Loucy (cell line): ENCODE results near the gene LDB3.

Experiments used
- H2AFZ ChIP-seq: fragments of 200-600 bp; sonication (generic); 2 replicates; pipeline ENCODE4 v1.6.0; 2016; ENCODE audit warnings: antibody characterized with exemption, mild to moderate bottlenecking, low read length, moderate library complexity
- H3F3A ChIP-seq: fragments of 200-600 bp; 2 replicates; pipeline ENCODE4 v1.6.0; 2016; ENCODE audit warnings: antibody characterized with exemption, low read depth, mild to moderate bottlenecking
- H3K27me3 ChIP-seq: fragments of 200-600 bp; sonication (generic); 2 replicates; pipeline ENCODE4 v1.6.1; 2014; ENCODE audit warnings: low read length, mild to moderate bottlenecking; ENCODE audit not compliant: insufficient read depth, poor library complexity, severe bottlenecking
- H3K36me3 ChIP-seq: fragments of 200-600 bp; sonication (generic); 2 replicates; pipeline ENCODE4 v1.6.1; 2016; ENCODE audit warnings: low read length; ENCODE audit not compliant: insufficient read depth
- H3K4me1 ChIP-seq: fragments of 200-600 bp; sonication (generic); 2 replicates; pipeline ENCODE4 v1.5.1; 2014; ENCODE audit warnings: low read length, mild to moderate bottlenecking; ENCODE audit not compliant: insufficient read depth, poor library complexity, severe bottlenecking
- H3K4me2 ChIP-seq: fragments of 200-600 bp; sonication (generic); 2 replicates; pipeline ENCODE4 v1.6.0; 2014; ENCODE audit warnings: antibody characterized with exemption, low read length, low read depth, mild to moderate bottlenecking; ENCODE audit not compliant: poor library complexity, severe bottlenecking
- H3K4me3 ChIP-seq: fragments of 200-600 bp; sonication (generic); 2 replicates; pipeline ENCODE4 v1.5.1; 2014; ENCODE audit warnings: low read length, mild to moderate bottlenecking, mixed read lengths; ENCODE audit not compliant: poor library complexity, severe bottlenecking
- H3K79me2 ChIP-seq: fragments of 200-600 bp; sonication (generic); 2 replicates; pipeline ENCODE4 v1.6.1; 2014; ENCODE audit warnings: low read length; ENCODE audit not compliant: insufficient read depth
- H3K9ac ChIP-seq: fragments of 200-600 bp; sonication (generic); 2 replicates; pipeline ENCODE4 v1.6.0; 2014; ENCODE audit warnings: mild to moderate bottlenecking, low read depth, low read length, moderate library complexity; ENCODE audit not compliant: poor library complexity, severe bottlenecking
- H3K9me2 ChIP-seq: fragments of 200-600 bp; sonication (generic); replicated peaks from 2 replicates; pipeline ENCODE4 v1.6.1; 2016; ENCODE audit warnings: low read depth, low read length, mixed read lengths
- H3K9me3 ChIP-seq: fragments of 200-600 bp; sonication (generic); 2 replicates; pipeline ENCODE4 v1.6.1; 2014; ENCODE audit warnings: mild to moderate bottlenecking, antibody characterized with exemption, low read length, low read depth; ENCODE audit not compliant: insufficient read depth
- H4K20me1 ChIP-seq: fragments of 200-600 bp; sonication (generic); 2 replicates; pipeline ENCODE4 v1.6.0; 2014; ENCODE audit warnings: antibody characterized with exemption, low read length, mild to moderate bottlenecking; ENCODE audit not compliant: insufficient read depth, poor library complexity, severe bottlenecking
- EZH2phosphoT487 ChIP-seq: fragments of 200-600 bp; IDR thresholded peaks from 2 replicates; pipeline ENCODE4 v1.6.1; 2018; ENCODE audit warnings: antibody characterized with exemption, mild to moderate bottlenecking, moderate library complexity, borderline replicate concordance
- TF ChIP-seq, protein P1 (sequence below): fragments of 200-600 bp; sonication (generic); conservative IDR thresholded peaks from 2 replicates; pipeline ENCODE4 v1.5.1; 2014; ENCODE audit warnings: mild to moderate bottlenecking, antibody characterized with exemption, low read length

LDB3 gene

DNA sequence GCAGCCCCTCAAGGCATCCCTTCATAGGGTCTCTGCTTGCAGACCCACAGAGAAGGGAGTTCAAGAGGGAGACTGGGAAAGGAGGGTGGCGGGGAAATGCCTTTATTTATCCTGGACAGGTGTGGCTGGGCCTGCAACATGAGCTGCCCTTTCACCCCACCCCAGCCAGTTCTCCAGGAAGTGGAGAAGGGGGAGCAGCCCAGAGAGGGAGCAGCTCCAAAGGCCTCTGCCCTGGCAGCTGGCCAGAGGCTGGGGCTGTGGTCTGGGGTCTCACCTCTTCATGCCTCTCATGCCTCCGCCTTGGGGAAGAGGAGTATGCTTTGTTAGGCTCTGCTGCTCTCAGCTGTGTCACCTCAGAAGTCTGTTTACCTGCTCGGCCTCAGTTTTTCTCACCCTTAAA lies 3.1 kb downstream of the LDB3 start:
- no peak overlapping the region for H3K4me3 ChIP-seq
- H3K4me1 ChIP-seq = no peaks in the 10 kb centered on the region
- no peak overlapping the region for H2AFZ ChIP-seq
- H3K4me2 ChIP-seq = no peak overlapping the region
- H4K20me1 ChIP-seq = no peaks in the 10 kb centered on the region
- H3K9ac ChIP-seq = no peak overlapping the region
- H3F3A ChIP-seq = no peaks in the 10 kb centered on the region
- no peak for TF ChIP-seq EZH2phosphoT487
- TF ChIP-seq, protein P1, sequence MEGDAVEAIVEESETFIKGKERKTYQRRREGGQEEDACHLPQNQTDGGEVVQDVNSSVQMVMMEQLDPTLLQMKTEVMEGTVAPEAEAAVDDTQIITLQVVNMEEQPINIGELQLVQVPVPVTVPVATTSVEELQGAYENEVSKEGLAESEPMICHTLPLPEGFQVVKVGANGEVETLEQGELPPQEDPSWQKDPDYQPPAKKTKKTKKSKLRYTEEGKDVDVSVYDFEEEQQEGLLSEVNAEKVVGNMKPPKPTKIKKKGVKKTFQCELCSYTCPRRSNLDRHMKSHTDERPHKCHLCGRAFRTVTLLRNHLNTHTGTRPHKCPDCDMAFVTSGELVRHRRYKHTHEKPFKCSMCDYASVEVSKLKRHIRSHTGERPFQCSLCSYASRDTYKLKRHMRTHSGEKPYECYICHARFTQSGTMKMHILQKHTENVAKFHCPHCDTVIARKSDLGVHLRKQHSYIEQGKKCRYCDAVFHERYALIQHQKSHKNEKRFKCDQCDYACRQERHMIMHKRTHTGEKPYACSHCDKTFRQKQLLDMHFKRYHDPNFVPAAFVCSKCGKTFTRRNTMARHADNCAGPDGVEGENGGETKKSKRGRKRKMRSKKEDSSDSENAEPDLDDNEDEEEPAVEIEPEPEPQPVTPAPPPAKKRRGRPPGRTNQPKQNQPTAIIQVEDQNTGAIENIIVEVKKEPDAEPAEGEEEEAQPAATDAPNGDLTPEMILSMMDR = no peak
- H3K79me2 ChIP-seq = no peaks in the 10 kb centered on the region
- no peaks in the 10 kb centered on the region for H3K9me3 ChIP-seq
- no peaks in the 10 kb centered on the region for H3K9me2 ChIP-seq
- H3K36me3 ChIP-seq = no peaks in the 10 kb centered on the region
- H3K27me3 ChIP-seq = no peaks in the 10 kb centered on the region

DNA sequence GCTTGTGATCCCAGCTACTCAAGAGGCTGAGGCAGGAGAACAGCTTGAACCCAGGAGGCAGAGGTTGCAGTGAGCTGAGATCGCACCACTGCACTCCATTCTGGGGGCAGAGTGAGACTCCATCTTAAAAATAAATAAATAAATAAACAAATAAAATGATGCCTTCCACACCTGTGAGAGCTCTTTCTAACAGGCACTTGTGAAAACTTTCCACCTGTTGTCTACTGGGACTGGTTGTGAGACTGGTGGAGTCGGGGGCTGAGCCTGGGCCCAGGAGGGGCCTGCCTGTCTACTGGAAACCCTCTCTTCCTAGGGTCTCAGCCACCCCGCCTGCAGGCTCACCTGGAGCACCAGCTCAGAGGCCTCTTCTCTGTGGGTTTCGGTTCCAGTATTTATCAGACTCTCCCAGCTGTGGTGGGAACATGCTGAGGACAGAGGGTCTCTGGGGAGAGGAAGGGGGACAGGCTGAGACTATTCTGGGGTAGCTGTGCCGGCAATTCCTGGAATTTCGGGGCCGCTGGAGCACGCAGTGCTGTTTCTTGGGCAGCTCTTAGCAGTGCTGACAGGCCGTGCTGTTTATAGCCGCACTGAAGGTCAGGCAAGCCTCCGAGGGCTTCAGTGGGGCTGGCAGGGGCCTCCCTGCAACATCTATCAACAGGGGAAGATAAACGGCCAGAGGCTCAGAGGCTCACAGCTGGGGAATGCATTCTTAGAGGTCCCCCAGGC lies 3.8 kb downstream of the LDB3 start:
- Histone ChIP-seq H2AFZ (no peak overlapping the region), H3K36me3 (no peaks in the 10 kb centered on the region), H3K27me3 (no peaks in the 10 kb centered on the region), H3K9me3 (no peaks in the 10 kb centered on the region), H3K4me3 (no peak overlapping the region), H3K4me1 (no peaks in the 10 kb centered on the region), H3F3A (no peaks in the 10 kb centered on the region), H3K79me2 (no peaks in the 10 kb centered on the region), H4K20me1 (no peaks in the 10 kb centered on the region), H3K4me2 (no peak overlapping the region), H3K9ac (no peak overlapping the region), H3K9me2 (no peaks in the 10 kb centered on the region)
- no peak for TF ChIP-seq EZH2phosphoT487
- TF ChIP-seq, protein P1 = no peak

DNA sequence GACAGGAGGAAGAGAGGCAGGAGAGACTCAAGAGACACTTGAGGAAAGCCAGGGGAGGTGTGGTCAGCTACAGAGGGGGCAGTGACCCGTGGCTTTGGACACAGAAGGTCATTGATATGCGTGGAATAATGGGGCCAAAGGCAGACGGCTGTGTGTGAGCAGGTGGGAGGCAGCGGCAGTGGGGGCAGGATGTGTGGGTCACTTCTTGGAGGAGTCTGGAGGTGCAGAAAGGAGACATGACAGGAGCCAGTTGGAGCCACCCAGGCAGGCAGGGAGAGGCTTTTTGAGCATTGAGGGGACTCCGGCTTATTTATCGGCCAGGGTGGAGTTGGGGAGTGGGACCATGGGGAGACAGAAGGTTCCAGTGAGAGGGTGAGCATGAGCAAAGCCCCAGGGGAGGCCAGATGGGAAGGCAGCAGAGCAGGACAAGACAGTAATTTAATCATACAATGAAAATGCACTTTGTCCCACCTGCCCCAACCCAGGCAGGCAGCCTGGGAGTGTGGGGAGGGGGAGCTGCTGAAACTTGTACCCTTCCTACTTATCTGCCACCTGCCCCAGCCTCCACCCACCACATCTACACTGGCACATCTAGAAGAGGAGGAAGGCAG lies 5.0 kb downstream of the LDB3 start:
- no peak overlapping the region for H3K4me2 ChIP-seq

More for the DNA sequence above, 5.0 kb downstream of the LDB3 start:
- H3F3A ChIP-seq = no peaks in the 10 kb centered on the region
- no peaks in the 10 kb centered on the region for H4K20me1 ChIP-seq
- H3K9me3 ChIP-seq = no peaks in the 10 kb centered on the region
- no peaks in the 10 kb centered on the region for H3K36me3 ChIP-seq
- TF ChIP-seq, protein P1 = no peak
- TF ChIP-seq EZH2phosphoT487 = no peak
- H3K27me3 ChIP-seq = no peaks in the 10 kb centered on the region
- H3K9ac ChIP-seq = no peak overlapping the region
- H3K79me2 ChIP-seq = no peaks in the 10 kb centered on the region
- H3K4me3 ChIP-seq = no peak overlapping the region
- H3K9me2 ChIP-seq = no peaks in the 10 kb centered on the region
- no peaks in the 10 kb centered on the region for H3K4me1 ChIP-seq
- H2AFZ ChIP-seq = no peak overlapping the region; the same call in 1 of the 2 replicates
